GM12891 (cell line): Measurements from ENCODE around the gene UBQLN1.

Experiments used
- POLR2A ChIP-seq: IDR thresholded peaks from 2 replicates; pipeline ENCODE4 v1.6.1; 2011; ENCODE audit warnings: low read depth, low read length, control low read depth
- TAF1 ChIP-seq: IDR thresholded peaks from 2 replicates; pipeline ENCODE4 v1.6.1; 2011; ENCODE audit warnings: low read depth, low read length, control low read depth

GRCh38 chr9:83630938-83631457, 76.8 kb downstream of the UBQLN1 start:
- TF ChIP-seq POLR2A (no peak), TAF1 (no peak)
